Measurements from ENCODE around the gene ITPKB.

Gene ITPKB

GRCh38 chr1:226702957-226703831, 35.9 kb downstream of the ITPKB start:
- peak; percentile 83 for DNase-seq

DNA sequence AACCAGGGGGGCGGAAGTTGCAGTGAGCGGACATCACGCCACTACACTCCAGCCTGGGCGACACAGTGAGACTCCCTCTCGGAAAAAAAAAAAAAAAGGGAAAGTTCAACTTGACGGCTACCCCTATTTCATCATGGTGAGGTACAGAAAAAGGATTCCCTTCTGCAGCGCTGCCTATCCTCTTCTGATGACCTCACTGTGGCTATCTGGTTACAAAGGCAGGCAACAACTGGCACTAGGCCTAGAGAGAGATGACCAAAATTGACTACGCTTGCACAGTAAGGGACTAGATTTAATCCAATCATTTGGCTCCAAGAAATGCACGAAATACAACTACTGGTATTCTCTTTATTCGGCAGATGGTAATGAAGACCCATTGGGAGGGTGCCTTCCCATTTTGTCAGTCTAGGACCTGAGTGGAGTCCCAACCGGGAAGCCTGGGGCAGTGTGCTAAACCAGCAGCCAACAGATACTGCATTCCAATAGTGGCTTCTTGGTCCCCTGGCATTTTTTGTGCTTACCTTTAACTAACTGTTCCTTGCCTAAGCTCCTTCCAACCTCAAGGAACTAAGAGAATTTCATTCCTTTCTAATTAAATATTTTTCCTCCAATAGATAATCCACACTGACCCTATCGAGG, 36.6 kb downstream of the ITPKB start:
- DNase-seq, result no peak

DNA sequence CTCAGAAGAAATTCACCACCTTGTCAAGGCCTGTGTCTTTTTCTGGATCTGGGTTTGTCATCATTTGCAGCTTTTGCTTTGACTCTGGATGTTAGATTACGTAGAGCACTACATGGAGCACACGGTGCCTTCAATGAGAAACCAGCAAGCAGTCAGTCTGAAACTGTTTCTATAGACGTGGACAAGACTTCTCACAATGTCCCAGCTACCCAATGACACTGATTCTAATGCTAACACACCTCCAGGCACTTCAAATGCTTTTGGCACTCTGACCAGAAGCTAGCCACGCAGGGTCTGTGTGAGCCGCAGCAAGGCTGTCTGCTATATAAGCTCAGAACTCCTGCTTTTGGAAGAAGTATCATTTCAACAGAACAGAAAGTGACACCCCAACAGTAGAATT, 38.2 kb downstream of the ITPKB start:
- DNase-seq, result no peak

DNA sequence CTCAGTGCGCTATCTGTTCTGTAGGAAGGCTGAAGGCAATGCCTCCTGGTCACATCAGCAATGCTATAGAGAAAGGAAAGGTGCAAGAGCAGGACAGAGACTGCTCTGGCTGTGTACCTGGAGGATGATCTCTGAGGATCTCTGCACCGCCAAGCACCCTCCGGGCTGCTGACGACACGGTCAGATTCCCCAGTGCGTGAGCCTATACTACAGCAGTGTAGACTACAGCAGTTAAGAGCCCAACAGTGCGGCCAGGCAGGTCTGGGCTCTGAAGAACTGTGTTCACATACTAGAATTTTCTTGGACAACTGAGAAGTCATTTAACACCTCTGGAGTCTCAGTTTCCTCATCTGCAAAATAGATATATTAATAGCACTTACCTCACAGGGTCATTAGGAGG, 39.9 kb downstream of the ITPKB start:
- no peak for DNase-seq

- no peak for DNase-seq
These were observed 40.4 kb downstream of the ITPKB start for GRCh38 chr1:226698659-226699058.

DNA sequence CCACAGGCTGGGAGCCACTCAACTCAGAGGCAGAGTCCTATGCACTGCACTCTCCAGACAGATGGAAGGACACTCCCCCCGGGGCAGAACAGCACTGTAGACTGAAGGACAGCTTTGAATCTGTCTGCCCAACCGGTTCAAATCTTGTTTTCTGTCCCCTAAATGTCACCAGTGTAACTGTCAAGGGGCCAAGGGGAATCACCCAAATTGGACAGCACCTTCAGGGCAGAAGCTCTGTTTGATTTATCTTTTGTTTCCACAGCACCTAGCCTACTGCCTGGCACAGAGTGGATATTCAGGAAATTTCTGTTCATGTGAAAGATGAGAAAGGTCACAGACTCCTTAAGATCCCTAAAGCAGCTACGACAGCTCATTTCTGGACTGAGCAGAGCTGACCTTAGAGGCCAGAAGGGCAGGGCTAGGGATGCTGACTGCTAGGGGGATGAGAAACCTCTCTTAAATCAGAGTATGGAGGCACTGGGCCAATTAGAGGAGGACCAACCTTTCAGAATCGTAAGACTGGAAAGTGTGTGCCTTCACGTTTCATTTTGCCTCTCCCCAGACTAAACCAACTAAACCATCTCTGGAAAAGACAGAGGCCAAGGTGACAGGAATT, 41.0 kb downstream of the ITPKB start:
- no peak for DNase-seq

GRCh38 chr1:226697151-226697928, 41.7 kb downstream of the ITPKB start:
- no peak for DNase-seq

DNA sequence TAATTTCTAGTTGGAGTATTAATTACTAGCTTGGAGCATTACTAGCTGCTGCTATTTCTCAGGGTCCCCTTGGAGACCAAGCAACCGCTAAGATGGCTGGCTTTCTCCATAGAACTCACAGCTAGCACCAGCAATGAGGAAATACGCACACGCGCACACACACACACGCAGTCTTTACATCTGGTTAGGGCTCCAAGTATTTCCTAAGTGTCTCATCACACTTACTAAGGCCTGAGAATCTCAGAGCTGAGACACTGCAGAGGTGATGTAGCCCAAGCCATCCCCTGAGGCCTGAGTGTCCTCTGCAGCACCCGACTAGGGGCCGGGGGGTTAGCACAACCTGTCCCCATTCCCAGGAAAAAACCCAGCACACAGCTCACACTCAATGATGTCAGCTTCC, 42.5 kb downstream of the ITPKB start:
- no peak for DNase-seq

DNA sequence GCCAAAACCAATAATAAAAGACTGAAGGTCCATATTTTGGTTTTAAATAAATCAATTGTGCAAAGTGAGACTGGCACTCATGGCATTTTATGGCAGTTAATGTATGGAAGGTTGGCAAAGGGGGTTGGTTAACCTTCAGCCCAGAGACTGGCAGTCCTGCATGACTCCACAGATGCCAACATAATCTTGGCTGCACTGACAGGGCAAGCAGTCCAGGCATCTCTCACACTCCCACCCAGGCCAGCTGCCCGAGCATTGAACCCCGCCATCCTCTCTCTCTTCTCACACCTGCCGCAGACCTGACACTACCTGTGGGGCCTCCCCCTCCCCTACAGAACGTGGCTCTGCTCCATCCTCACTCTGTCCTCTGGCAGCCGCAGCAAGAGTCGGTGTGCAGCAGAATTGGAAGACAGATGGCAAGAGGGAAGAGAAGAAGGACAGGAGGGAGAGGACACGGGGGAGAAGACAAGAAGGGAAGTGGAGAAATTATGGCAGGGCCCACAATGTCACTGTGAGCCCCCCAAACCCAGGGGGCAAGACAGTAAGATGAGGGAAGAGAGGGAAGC, 43.7 kb downstream of the ITPKB start:
- no peak for DNase-seq

DNA sequence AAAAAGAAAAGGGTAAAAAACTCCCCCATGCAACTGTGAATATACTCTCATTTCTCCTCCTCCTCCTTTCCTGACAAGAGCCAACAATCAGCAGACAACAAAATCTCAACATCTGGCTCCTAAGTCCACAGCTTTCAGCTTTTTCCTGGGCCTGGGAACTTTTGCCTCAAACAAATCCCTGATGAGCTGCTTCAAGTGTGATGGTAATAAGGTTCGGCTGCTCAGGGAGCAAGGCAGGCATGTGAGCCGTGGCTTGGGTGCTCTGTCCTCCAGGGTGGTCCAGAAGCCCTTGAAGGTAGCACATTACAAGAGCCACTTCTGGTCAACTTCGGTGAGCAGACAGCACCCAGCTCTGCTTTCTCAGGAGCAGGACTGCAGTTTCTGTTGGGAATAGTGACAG, 46.3 kb downstream of the ITPKB start:
- DNase-seq, result no peak

- DNase-seq, result no peak
These were observed 46.9 kb downstream of the ITPKB start for GRCh38 chr1:226692051-226692792.

DNA sequence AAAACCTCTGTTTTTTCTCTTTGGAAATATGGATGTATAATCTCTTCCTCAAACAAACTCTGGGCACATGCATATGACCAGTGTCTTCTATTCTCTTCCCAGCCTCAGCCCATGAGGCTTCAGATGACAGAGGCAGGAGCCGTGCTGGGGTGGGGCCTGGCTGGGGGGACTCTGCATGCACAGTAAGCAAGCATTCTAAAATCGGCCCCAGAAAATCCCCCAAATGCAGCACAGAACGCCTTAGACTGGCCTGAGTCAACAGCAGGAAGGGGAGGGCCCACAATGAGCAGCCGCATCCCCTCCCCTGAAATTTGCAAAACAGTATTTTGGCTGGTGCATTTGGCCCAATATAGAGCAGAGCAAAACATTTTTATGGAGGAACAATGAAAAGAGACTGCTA, 47.8 kb downstream of the ITPKB start:
- DNase-seq, result peak; percentile 53

DNA sequence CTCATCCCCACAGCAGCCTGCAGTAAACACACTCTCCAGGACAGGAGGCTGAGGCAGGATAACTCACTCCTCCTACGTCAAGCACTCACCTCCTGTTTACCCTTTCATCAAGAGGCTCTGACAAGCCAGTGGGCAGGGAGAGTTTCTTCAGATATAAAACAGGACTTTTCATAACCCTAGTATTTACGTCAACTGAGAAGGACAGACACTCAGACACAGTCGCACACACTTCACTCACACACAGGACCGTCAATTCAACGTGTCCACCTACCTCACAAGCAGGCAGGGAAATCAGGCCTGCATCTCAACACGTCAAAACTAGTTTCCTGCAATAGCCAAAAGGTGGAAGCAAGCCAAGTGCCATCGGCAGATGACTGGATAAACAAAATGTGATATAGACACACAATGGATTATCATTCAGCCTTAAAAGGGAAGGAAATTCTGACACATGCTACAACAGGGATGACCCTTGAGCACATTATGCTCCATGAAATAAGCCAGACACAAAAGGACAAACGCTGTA, 48.6 kb downstream of the ITPKB start:
- peak; percentile 48 for DNase-seq

DNA sequence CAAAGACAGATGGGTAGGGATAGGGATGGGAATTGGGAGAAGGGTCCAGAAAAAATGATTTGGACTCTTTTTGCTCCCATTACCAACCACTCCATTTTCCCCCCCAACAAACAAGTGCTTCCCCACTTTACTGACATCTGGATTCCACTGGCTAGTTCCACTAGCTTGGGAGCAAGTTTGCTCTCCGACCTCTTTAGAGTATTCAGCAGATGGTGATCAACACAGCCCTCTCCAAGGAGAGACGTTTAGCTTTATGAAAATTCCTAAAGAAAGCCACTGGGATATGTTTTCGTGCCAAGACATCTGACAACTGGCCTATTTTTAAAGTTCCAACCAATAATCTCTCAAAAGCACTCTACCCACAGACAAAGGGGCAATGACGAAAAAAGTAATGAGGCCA, 50.3 kb downstream of the ITPKB start:
- no peak for DNase-seq

- DNase-seq, result no peak
These were observed 50.9 kb downstream of the ITPKB start for GRCh38 chr1:226688056-226688748.

- peak; percentile 49 for DNase-seq
These were observed 51.7 kb downstream of the ITPKB start for GRCh38 chr1:226687426-226687825.

DNA sequence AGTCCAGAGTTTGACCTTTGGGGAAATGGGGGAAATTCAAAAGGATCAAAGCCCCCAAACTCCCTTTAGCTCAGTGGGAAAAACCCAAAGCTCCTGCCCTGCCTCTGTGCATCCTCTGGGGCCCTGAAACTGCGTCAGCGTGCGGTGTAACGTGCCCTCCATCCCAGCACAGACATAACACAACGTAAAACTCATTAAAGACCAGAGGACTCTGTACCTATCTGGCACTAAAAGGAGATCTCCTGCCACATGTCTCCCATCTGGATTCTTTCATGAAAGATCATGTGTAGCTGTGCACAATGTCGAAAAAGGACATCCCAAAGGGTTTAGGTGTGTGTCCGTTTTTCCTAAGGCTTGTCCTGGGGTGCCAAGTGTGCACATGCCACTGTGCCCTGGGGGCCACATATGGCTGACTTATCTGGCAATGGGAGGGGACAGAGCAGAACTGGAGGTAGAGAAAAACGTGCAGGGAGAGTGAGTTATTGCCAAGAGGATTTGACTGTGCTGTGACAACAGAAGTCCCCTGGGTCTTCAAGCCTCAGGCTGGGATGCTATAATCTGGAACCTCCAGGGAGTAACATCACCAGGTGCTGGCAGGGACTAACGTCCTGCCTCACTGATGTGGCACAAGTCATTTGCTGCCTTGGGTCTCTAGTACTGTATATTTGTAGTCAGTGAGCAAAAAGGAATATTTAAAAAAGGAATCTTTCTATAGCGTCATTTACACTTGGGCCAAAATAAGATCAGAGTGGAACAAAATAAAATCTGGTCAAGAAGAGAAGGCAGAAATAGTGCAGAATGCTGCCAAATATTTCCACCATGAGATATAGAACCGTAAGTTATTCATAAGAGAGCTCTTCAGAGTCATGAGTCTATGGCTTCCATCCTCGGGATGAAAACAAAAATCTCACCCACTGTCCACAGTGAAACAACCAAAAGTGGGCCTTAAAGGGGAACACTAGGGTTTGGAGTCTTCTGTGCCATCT, 52.3 kb downstream of the ITPKB start:
- DNase-seq, result no peak

- no peak for DNase-seq
These were observed 53.8 kb downstream of the ITPKB start for GRCh38 chr1:226685196-226685820.

DNA sequence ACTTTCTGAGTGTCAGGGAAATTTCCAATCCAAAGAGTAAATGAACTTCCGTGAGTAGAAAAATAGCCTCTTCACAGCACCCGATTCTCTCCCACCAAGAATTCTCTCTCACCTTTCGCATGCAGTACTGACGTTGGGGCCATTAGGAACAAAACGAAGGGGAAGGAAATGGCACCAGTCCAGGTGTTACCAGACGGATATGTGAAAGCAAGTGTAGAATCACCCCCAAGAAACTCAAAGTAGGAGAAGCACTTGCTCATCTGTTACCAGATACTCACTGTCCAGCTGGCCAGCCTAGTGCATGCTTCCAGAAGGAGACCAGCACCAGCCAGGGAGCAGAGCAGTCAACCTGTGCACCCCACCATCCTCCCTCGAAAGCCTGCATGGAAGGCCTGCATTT, 55.1 kb downstream of the ITPKB start:
- DNase-seq, result no peak

Data from activated naive CD4-positive, alpha-beta T cell treated with Interleukin-2 at 50 U/mL for 16 hours (primary cell).